Muscle of leg (tissue), 11 donors: ENCODE measurements around the gene ACYP2. TPM values are rescaled to one million over a fixed set of nuclear protein-coding genes. Genes with fewer than 3 reads are reported as not detected.
A peak's percentile ranks its signal among the peaks of the same experiment; 100 is the strongest.
"Not testable (repeated sequence)": the region's sequence is repeated elsewhere in the genome, so short reads cannot be mapped to it uniquely, and the experiment has no call there.

Experiments
- DNase-seq: peaks from one replicate; pipeline ENCODE4 v3.0.0; 2013
- H3K27ac ChIP-seq: one replicate; pipeline ENCODE4 v1.5.1; 2013; ENCODE audit warnings: mild to moderate bottlenecking, low read length, control low read depth
- H3K27me3 ChIP-seq: one replicate; pipeline ENCODE4 v1.6.1; 2013; ENCODE audit warnings: low read length; ENCODE audit not compliant: control insufficient read depth, insufficient read depth
- H3K36me3 ChIP-seq: one replicate; pipeline ENCODE4 v1.6.1; 2013; ENCODE audit warnings: low read length; ENCODE audit not compliant: control insufficient read depth, insufficient read depth
- H3K4me1 ChIP-seq: one replicate; pipeline ENCODE4 v1.6.1; 2013; ENCODE audit warnings: low read length; ENCODE audit not compliant: control insufficient read depth, insufficient read depth
- H3K4me3 ChIP-seq: one replicate; pipeline ENCODE4 v1.5.1; 2013; ENCODE audit warnings: low read length, control low read depth
- H3K9me3 ChIP-seq: replicated peaks from 2 replicates; pipeline ENCODE4 v1.6.1; 2013; ENCODE audit warnings: low read depth, low read length; ENCODE audit not compliant: control insufficient read depth
- WGBS: methylation state at CpG from one replicate; pipeline ENCODE4 v1.1.5; 2013; ENCODE audit warnings: missing lambda C conversion rate; ENCODE audit not compliant: insufficient coverage; 5-methylcytosine and 5-hydroxymethylcytosine counted together
- polyA plus RNA-seq, 8 donors: library from polyadenylated mRNA; unstranded; fragments of 120-200 nt; gene quantifications; one replicate each; pipeline versions ENCODE4 v1.2.1 to v1.2.3, GENCODE V29; 2013; ENCODE audit warnings: inconsistent platforms in 1 of 8, low replicate concordance in 1 of 8; ENCODE audit not compliant: insufficient read length in 8 of 8, insufficient read depth in 1 of 8
- total RNA-seq: library from RNA; stranded (reverse); fragments of 120-200 nt; gene quantifications from one replicate; pipeline ENCODE4 v1.2.4, GENCODE V29; 2013

The ACYP2 gene
- total and polyA plus RNA-seq, 9 donors: 16.7 to 27.1 (median 22.8) TPM

DNA sequence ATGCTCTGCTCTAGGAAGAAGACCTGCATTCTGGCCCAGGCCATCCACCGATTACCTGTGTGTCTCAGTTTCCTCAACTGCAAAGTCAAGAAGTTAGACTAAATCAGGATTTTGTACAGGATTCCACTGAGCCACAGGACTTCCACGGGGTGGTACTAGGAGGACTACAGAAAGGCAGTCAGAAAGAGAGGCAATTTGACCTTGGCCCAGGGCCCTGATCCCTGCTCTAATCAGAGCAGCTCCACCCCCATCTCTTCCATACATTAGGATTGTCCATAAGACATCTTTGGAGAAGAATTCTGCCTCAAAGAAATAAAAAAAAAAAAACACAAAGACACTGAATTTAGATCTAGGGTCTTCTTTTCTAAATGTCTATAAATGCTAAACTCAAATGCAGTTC, 193.4 kb downstream of the ACYP2 start:
- DNase-seq: no peak
- Histone ChIP-seq H3K4me3 (no peak overlapping the region), H3K4me1 (no peaks in the 10 kb centered on the region), H3K36me3 (no peaks in the 10 kb centered on the region), H3K27ac (no peak overlapping the region), H3K9me3 (no peaks in the 10 kb centered on the region), H3K27me3 (no peaks in the 10 kb centered on the region)
- 90% methylated on average over 2 of the region's 2 CpGs for WGBS

DNA sequence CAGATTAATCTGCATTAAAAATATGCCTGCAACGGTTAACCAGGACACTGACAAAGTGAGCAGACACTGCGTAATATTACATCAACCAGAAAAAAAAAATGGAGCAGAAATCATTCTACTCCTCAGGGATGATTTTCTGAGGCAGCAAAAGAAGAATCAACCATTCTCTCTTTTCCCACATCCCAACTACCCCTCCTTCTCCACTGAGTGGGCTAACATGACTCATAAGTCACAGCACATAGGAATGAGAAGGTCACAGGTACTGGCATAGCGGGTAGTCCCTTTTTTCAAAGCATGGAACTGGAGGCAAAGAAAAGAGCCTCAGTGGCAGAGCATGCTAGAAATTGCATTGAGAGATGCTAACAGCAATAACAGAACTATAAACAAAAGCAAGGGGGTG, 194.9 kb downstream of the ACYP2 start:
- Histone ChIP-seq H3K4me1 (no peaks in the 10 kb centered on the region), H3K4me3 (no peak overlapping the region), H3K36me3 (no peaks in the 10 kb centered on the region), H3K27me3 (no peaks in the 10 kb centered on the region), H3K27ac (no peak overlapping the region), H3K9me3 (no peaks in the 10 kb centered on the region)
- WGBS: 46% methylated on average over 2 of the region's 3 CpGs
- DNase-seq: peak; percentile 51

DNA sequence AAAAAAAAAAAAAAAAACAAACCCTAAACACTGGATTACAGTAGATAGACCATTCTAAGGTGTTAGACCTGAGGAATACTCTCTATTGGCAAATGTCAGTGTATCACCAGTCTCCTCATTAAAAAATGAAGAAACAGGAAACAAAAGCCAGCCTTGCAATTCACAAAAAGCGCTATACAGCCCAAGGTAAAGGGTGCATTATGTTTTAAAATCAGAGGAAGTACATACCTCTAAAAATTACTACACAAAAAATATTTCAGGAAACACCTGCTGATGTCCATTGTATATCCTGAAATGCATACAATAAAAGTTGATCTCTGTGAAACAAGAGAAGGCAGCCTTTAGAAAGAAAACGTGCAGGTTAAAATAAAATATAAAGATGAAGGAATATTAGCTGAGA, 195.5 kb downstream of the ACYP2 start:
- Histone ChIP-seq H3K27me3 (no peaks in the 10 kb centered on the region), H3K36me3 (no peaks in the 10 kb centered on the region), H3K27ac (no peak overlapping the region), H3K4me1 (no peaks in the 10 kb centered on the region), H3K9me3 (no peaks in the 10 kb centered on the region), H3K4me3 (no peak overlapping the region)
- no CpG with 5 or more reads among the region's 2 CpGs for WGBS
- DNase-seq: no peak

DNA sequence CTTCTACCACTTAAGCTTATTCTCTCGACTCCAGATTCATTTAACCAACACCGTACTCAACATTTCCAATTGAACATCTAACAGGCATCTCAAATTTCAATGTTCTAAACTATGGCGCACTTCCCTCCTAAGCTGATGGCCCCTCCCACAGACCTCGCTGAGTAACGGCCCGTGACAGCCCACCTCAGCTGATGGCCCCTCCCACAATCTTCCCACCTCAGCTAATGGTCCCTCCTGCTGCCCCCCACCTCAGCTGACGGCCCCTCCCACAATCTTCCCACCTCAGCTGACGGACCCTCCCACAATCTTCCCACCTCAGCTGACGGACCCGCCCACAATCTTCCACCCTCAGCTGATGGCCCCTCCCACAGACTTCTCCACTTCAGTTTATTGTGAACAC, 197.7 kb downstream of the ACYP2 start:
- WGBS: 88% methylated on average over 8 of the region's 10 CpGs
- no peak overlapping the region for H3K4me3 ChIP-seq
- no peak overlapping the region for H3K27ac ChIP-seq
- no peak for DNase-seq
- no peaks in the 10 kb centered on the region for H3K36me3 ChIP-seq
- H3K9me3 ChIP-seq: no peaks in the 10 kb centered on the region
- H3K4me1 ChIP-seq: no peaks in the 10 kb centered on the region
- no peaks in the 10 kb centered on the region for H3K27me3 ChIP-seq

DNA sequence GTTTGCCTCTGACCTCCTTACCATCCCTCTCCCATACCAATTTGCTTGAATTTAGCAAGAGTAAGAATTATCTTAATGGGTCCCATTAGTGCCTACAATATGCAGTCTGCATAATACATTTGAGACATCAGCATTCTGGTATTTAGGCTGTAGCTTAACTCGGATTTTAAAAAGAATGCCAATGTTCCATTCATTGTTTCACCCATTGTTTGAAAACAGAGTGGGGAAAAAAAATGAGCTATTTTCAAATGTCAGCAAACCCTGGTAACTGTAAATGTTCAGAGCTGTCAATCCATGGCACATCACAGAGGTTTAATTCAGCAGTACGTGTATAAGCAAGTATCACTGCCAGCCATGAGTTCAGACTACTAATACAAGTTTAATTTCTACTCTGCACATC, 202.6 kb downstream of the ACYP2 start:
- Histone ChIP-seq H3K27ac (no peak overlapping the region), H3K9me3 (no peaks in the 10 kb centered on the region), H3K4me1 (no peaks in the 10 kb centered on the region), H3K27me3 (no peaks in the 10 kb centered on the region), H3K4me3 (no peak overlapping the region), H3K36me3 (no peaks in the 10 kb centered on the region)
- DNase-seq: no peak
- WGBS: 56% methylated on average over 1 of the region's 2 CpGs

DNA sequence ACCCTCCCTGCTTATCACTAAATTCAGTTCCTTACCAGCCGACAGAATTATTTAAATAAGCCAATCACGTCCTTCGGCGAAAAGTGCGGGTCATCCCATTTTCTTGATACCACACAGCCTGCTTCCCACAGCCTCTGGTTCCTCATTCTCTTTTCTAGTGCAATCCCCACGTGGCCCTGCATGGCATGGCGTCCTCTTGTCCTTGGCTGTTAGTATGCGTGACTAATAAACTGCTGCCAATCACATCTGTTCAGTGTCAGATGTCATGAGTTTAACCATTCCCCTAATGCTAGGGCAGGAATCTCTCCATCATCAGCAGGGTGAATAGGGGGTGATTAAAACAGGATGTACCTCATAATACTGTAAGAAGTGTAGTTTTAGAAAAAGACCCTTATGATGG, 203.4 kb downstream of the ACYP2 start:
- WGBS: 75% methylated on average over 7 of the region's 8 CpGs
- no peak for DNase-seq
- H3K27ac ChIP-seq: no peak overlapping the region
- no peaks in the 10 kb centered on the region for H3K27me3 ChIP-seq
- no peaks in the 10 kb centered on the region for H3K36me3 ChIP-seq
- no peak overlapping the region for H3K4me3 ChIP-seq
- H3K9me3 ChIP-seq: no peaks in the 10 kb centered on the region
- no peaks in the 10 kb centered on the region for H3K4me1 ChIP-seq

DNA sequence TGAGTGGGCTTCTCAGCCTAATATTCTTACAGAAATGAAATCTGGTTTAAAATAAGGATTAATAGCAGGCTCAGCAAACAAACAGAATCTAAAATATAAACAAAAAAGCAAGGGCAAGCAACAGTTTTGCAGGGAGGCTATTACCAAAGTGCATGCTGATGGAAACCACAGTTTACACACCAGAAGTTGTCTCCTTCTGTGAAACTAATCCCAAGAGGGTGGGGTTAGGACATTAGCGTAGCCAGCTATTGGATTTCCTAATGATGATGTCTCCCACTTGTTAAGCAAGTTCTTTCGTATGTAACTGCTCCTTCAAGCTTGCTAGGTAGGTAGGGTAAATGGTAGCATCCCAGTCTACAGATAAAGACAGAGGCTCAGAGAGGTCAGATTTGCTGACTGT, 205.6 kb downstream of the ACYP2 start:
- 83% methylated on average over 1 of the region's 2 CpGs for WGBS
- no peak for DNase-seq
- H3K27ac ChIP-seq: no peak overlapping the region
- H3K9me3 ChIP-seq: peaks cover 6% of the 10 kb centered on the region
- H3K4me1 ChIP-seq: no peaks in the 10 kb centered on the region
- H3K36me3 ChIP-seq: no peaks in the 10 kb centered on the region
- H3K27me3 ChIP-seq: no peaks in the 10 kb centered on the region
- H3K4me3 ChIP-seq: no peak overlapping the region

DNA sequence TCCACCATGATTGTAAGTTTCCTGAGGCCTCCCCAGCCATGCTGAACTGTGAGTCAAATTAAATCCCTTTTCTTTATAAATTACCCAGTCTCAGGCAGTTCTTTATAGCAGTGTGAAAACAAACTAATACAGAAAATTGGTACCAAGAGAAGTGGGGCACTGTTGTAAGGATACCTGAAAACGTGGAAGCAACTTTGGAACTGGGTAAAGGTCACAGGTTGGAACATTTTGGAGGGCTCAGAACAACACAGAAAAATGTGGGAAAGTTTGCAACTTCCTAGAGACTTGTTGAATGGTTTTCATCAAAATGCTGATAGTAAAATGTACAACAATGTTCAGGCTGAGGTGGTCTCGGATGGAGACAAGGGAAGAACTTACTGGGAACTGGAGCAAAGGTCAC, 209.1 kb downstream of the ACYP2 start:
- H3K9me3 ChIP-seq, H3K27me3 ChIP-seq, H3K4me3 ChIP-seq, H3K36me3 ChIP-seq, DNase-seq, H3K4me1 ChIP-seq, H3K27ac ChIP-seq: not testable (repeated sequence)
- WGBS: 40% methylated on average over 2 of the region's 2 CpGs

DNA sequence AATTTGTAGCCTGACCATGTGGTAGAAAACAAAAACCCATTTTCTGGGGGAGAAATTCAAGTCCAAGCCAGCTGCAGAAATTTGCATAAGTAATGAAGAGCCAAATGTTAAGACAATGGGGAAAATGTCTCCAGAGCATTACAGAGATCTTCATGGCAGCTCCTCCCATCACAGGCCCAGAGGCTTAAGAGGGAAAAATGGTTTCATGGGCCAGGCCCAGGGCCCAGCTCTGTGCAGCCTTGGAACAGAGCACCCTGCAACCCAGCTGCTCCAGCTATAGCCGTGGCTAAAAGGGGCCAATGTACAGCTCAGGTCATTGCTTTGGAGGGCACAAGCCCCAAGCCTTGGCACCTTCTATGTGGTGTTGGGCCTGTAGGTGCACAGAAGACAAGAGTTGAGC, 209.7 kb downstream of the ACYP2 start:
- Histone ChIP-seq H3K9me3 (peaks cover 6% of the 10 kb centered on the region), H3K36me3 (no peaks in the 10 kb centered on the region), H3K4me3 (no peak overlapping the region), H3K4me1 (peaks cover 8% of the 10 kb centered on the region), H3K27me3 (no peaks in the 10 kb centered on the region), H3K27ac (no peak overlapping the region)
- 100% methylated on average over 1 of the region's 1 CpG for WGBS
- no peak for DNase-seq

DNA sequence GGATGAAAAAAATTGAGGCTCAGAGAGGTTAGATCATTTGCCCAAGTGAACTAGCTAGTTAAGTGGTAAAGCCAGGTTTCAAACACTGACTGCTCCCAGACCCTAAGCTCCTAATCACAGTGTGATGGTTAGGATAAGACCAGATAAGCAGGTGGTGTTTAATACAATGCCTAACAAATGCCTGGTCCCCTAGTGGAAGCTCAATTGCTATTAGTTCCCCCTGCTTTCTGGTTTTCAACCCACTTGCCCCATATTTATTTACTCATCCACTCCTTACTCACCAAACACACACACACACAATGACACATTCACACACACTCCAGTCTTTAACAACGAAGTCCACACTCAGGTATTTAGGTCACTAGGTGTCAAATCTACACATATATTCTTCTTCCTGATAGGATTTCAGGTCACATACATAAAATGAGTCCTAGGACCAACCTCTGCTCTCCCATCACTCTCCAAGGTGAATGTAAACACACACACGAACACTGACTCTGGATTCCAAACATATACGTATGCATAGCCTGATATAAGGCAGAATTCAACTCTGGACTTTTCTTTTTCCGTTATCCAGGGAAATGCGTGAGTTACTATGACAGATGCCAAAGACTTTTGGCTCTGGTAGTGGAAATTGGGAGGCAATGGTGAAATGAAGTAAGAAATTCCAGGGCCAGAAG, 214.2 kb downstream of the ACYP2 start:
- peaks cover 17% of the 10 kb centered on the region for H3K4me1 ChIP-seq

More for the DNA sequence above, 214.2 kb downstream of the ACYP2 start:
- H3K36me3 ChIP-seq: no peaks in the 10 kb centered on the region
- peaks cover 2% of the 10 kb centered on the region for H3K27me3 ChIP-seq
- H3K9me3 ChIP-seq: peaks cover 6% of the 10 kb centered on the region
- 27% methylated on average over 3 of the region's 5 CpGs for WGBS
- DNase-seq: peak; percentile 97
- H3K27ac ChIP-seq: peak overlapping the region; percentile 98
- peak overlapping the region; percentile 76 for H3K4me3 ChIP-seq
